Activated CD4-positive, alpha-beta T cell treated with anti-CD3 and anti-CD28 coated beads, Interleukin-2, amount 50 U/mL, for 16 hours (primary cell): ENCODE measurements around the gene UVRAG.

Experiments used
- DNase-seq: peaks from one replicate; pipeline ENCODE4 v3.0.0-alpha.2; 2020

UVRAG gene

DNA sequence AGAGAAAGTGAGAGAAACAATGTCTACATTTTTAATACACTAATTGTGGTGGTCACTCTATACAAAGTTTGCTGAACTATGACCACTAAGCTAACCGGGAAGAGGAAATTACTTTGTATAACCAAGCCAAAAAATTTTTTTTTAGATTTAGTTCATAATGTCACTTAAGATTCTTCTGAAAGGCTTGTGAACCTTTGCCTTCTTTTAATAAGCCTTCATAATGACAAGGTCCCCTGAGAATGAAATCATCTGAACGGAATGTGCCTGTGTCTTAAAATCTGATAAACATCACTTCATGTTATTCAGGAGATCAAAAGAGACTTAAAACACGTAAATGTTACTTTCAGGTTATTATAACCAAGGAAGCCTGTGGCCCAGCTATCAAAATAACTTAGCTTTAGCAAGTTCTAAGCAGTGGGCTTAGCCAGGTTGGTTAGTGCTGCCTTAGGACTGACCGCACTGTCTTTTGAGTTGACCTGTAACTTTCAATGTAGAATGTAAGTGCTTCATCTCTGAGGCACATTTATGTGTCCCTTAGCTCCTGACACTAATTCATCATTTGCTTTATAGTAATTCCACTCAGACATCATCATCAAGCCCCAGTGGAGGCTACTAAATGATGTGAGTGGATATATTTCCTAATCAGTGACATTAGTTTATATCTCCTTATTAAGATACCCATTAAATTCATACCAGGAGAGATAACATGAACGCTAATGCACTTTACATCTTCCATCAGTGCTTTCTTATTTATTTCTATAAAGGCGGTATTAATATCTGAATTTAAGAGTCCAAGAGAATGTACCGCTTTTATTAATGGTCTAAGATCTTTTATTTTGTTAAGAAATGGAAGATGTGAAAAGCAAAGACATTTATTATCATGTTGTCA lies 268.8 kb downstream of the UVRAG start:
- DNase-seq = no peak

DNA sequence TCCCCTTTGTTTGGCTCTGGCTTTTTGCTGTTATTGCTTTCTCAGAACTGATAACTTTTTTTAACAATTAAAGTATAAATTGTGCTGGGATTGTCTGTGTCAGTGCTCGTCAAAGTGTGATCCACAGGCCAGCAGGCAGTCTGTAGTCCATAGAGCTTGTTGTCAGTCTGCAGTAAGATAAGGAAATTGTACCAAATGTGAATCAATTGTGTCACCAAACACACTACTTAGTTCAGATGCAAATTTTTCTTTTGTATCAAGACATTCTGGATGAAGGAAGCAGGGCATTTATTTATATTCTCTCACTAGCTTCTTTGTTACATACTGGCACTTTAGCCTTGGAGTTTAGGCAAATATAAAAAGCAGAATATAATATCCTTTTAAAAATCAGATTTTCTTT lies 270.3 kb downstream of the UVRAG start:
- DNase-seq = no peak

DNA sequence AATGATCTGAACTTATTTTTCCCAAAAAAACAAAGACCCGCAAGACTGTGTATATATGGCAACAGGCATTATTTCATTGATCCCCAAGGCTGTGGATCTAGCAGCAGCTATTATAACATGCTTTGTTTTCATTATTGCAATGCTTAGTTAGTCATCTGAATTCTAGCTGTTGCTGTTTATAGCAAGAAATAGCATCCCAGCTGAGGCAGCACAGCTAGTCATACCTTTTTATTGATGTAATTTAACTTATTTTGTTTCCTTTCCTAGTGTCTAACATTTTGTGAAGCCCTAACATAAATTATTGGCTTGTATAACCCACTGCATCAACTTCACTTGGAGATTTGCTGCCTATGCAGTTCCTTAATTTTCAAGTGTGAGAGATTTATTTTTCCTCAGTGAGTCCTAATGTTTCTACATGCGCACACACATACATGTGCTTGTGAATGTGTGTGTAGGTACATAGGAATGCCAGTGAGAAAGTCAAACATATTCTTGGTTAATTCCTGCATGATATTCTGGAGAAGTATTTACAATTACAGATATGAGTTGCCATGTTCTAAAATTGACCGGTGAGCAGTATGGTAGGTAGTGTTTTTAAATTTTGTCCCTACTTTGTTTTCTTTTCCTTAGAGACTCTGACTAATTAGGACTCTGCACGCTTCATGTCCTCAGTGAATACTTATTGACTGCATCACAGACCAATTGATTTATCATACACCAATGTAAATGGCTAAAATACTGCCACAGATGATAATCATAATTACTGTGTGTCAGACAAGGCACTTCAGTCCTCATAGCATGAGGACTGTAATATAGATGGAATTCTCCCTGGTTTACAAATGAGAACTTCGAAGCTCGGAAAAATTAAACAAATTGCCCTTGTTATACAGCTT lies 272.0 kb downstream of the UVRAG start:
- no peak for DNase-seq

DNA sequence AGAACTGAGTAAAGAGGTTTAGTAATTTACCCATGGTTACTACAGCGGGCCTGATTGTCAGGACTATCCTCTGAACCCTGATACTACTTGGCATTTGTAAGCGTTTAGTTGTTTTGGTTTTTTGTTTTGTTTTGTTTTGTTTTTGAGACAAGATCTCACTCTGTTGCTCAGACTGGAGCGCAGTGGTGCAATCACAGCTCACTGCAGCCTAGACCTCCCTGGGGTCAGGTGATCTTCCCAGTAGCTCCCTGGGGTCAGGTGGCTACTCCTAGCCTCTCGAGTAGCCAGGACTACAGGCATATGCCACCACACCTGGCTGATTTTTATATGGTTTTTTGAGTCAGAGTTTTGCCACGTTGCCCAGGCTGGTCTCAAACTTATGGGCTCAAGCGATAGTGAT lies 272.7 kb downstream of the UVRAG start:
- DNase-seq = no peak

DNA sequence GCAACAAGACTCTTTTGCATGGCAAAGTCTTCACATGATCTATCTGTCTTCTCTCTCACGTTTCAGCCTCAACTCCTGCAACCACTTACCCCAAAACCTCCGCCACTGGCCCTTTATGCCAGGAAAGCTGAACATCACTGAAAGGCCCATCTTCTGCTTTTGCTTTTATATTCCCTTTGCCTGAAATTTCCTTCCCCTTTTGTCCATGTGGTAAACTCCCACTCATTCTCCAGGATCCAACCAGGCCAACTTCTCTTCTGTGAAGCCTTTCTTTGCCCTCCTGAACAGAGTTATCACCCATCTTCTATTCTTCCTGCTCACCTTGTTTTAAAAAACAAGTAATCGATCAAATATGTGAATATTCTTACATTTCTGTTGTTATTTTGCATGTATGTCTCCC lies 273.5 kb downstream of the UVRAG start:
- no peak for DNase-seq

DNA sequence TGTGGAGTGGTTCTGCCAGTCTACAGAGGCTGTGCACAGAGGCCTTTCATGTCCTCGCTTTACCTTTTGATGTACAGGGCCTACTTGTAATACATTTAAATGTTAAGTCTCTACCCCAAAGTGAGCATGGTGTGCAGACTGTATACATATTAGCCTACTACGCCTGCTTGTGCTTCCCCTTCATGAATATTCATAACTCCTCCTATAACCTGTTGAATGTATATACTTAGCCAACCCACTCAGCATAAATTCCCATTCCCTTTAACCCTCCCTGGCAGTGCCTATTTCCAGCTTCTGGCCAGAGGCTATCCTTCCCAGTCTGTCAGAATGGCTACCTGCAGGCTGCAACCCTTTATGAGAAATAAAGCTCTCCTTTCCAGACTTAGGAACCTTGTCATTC lies 275.2 kb downstream of the UVRAG start:
- DNase-seq = no peak

DNA sequence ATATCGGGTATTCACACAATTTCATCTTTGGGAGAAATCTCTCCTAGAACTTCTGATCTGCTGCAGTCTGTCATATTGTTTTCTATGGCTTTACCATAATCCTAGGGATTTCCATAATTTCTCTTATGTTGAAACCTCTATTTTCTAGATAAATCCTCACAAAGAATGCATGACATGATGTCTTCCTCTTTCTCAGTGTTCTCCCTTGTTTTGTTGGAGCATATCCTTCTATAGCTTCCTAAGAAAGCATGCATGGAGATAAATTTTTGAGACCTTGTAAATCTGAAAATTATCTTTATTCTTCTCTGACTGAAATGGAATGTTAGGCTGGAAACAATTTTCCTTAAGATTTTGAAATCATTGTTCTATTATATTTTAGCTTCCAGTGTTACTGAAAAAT lies 275.8 kb downstream of the UVRAG start:
- DNase-seq = no peak

DNA sequence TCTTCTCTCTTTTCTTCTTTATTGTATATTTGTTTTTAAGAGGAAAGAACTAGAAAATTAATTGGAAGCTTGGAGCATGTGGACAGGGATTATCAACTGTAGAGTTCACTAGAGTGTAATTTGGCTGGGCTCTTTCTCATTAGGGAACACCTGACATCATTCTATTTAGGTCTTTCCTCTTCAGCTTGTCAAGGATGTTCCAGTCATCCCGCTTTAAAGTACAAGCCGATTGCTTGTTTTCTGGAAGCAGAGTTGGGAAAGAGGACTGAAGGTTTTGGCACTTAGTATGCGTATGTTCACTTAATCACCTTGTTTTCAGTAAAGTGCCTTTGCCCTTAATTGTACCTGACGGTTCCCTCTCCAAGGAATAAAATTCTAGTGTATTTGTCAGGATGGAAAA lies 279.7 kb downstream of the UVRAG start:
- DNase-seq = no peak

DNA sequence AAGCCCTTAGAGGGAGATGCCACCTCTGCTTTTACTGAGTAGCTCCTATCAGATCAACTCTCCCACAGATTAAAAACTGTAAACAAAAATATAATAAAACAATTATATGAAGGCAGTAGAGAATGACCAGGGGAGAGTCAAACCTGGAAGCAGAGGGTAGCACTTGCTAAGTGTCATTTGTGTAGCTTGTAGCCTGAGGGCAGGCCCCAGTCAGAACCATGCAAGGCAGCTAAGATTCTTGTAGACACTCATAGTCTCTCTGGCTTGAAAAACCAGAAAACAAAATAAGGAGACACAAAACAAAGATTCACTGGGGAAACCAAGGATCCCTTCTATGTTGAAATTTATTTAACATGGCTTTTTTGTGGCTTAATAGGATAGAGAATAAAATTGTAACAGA lies 280.9 kb downstream of the UVRAG start:
- DNase-seq = no peak

DNA sequence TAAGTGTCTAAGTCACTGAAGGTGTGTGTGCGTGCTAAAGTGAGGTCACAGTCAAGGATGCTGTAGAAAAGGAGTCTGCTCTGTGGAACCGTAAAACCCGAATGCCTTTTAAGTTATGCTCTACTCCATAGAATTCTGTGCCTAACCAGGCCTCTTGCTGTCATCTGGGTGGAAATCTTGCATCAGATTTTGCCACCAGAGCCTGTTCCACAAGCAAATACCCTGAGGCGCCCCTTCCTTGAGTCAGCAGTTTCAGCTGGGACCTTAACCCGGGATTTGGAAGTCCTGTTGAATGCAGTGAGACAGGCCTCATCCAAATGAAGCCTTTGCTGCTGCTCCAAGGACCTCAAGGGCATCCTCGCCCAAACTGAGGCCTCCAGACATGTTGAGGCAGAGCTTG lies 281.5 kb downstream of the UVRAG start:
- no peak for DNase-seq

DNA sequence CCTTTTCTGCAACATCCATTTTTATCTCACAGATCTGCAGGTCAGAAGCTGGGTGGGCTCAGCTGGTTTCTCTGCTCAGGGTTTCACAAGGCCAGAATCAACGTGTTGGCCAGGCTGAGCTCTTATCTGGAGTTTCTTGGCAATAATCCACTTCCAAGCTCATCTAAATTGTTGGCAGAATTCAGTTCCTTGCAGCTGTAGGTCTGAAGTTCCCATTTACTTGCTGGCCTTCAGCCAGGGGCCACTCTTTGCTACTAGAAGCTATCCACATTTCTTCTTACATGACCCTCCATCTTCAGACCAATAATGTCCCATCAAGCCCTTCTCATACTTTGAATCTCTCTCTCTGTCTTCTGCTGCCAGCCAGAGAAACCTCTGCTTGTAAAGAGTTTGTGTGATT lies 287.8 kb downstream of the UVRAG start:
- DNase-seq = no peak

DNA sequence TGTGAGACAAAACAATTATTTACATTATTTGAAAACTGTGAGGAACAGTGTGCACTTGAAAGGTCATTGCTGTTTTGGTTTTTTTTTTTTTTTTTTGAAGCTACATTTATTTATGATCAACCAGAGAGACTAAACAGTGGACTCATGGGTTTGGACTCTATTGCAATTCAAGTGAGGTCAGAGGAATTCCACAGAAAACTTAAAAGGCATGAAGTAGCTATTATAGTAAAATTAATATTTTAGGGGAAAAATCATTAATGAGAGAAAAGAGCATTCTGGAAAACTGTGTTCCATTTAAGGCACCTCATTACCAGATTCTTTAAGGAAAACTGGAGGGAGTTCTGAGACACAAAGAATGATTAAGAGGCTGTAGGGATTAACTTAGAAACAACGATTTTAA lies 288.4 kb downstream of the UVRAG start:
- DNase-seq = no peak

DNA sequence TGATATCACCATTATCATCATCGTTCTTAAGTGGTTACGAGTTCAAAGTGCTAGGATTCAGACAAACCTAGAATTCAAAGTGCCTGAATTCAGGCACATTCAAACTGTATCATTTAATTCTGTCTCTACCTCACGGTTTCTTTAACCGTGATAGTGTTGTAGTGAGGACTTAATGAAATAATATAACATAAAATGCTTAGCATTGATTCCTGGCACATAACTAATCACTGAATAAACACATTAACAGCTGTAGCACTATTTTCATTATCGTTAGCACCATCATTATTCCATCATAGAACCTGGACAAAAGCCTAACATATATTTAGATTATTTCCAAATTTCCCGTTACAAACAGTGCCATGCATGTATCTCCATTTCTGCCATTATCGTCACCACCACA lies 289.3 kb downstream of the UVRAG start:
- no peak for DNase-seq

DNA sequence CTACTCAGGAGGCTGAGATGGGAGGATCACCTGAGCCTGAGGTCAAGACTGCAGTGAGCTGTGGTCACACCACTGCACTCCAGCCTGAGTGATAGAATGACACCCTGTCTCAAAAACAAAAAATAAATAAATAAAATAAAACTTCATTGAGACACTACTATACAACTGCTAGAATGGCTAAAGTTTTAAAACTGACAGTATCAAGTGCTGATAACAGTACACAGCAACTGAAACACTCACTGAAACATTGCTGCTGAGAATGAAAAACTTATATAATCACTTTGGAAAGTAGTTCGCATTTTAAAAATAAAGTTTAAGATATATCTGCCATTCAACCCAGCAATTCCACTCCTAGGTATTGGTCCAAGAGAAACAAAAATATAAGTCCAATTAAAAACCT lies 290.6 kb downstream of the UVRAG start:
- DNase-seq = no peak

DNA sequence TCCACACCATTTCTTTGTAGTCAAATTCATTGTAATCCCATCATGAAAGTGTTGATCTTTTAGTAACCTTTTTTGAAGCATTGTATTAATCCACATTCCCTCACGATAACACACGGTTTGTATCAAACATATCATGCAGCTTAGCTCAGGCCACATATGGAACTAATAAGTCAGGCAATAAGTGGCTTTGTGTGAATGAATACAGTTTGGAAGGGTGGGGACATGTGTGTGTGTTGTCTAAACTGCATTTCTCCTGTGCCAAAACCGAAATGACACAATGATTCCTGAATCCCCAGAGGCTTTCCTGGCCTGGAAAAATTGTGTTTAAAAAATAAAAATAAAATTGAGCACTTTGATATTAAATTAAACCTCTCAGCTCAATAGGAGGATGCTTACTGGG lies 293.0 kb downstream of the UVRAG start:
- DNase-seq = no peak

DNA sequence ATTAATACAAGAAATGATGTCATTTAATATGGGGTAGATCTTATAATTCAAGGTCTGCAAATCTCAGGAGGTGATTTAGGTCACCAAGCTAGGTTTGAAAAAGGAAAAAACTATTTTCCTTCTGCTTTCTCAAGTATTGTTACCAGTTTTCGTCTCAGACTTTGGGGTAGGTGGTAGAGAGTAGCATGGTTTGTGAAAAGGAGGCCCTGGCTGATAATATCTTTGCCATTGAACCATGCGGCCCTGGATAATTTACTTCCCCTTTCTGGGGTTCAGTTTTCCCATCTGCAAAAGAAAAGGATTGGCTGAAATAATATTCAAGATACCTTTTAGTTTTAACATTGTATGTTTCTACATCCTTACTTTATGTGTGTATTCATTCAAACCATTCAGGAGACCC lies 299.2 kb downstream of the UVRAG start:
- no peak for DNase-seq

DNA sequence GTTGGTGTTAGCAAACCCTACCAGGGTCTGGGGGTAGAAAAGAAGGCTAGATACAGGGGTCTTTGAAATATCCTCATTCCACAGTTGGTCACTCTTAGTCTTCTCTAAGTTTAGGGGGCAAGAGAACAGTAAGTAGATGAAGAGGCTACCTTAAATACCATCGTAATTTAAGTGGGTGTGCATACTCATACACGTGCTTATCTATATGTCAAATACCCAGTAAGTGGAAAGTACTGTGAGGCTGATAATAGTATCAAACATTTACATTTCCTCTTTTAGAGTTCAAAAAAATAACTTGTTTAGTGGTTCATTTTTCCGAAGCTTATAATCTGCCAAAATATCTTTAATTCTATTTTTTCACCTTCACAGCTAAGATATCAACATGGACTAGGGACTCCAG lies 300.5 kb downstream of the UVRAG start:
- DNase-seq = no peak

DNA sequence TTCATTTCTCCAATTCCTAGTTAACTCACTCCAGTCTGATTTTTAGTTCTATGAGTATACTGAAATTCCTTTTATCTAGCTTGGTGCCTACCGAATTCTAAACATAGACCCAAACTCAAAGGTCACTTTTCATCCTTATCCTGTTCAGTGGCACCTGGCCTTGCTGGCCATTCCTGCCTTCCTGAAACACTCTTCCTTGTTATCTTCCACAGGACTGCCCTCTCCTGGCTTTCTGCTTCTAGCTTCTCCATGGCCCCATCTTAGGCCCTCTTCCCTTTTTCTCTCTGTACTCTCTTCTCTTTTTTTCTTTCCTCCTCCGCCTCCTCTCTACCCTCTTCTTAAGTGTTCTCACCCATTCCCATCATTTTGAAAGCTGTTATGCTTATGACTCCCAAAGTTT lies 304.0 kb downstream of the UVRAG start:
- DNase-seq = no peak

DNA sequence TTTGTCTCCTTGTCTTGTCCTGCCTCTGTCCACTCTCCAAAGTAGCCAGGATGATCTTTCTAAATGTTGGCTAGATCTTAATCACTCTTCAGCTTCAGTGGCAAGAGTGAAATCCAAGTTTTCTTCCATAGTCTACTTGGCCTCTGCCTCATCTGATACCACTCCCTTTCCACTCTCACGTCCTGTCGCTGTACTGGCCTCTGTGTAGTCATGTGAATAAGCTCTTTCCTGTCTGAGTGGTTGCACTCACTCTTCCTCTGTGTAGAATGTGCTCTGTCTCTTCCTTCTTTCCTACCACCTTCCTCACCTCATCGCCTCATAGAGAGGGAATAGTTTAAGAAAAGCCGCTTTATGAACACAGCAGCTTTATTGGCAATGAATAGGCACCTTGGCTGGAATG lies 304.8 kb downstream of the UVRAG start:
- no peak for DNase-seq

DNA sequence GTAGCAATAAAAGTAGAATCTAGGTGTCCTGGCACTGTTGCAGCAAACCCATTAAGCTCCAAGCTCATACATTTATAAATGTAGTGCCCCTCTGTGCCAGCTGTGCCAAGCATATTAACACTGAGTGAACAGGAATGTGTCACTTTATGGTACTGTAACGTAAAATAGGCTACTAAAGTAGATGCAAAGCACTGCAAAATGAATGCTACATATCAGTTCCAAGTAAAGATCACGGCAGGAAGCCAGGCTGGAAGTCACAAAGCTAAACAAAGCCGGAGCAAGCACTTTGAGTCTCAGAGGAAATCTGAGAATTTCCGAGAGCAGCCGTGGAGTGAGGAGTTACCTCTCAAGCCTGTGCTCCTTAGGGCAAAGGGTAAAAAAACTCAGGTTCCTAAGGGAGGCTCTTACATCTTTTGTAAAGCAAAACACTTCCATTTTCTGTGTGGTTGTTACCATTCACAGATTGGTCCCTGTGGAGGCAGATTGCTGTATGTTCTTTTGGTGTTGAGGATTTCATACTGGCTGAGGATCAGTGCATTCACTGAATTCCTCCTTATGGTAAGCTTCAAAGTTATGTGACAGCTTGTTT lies 305.6 kb downstream of the UVRAG start:
- no peak for DNase-seq

DNA sequence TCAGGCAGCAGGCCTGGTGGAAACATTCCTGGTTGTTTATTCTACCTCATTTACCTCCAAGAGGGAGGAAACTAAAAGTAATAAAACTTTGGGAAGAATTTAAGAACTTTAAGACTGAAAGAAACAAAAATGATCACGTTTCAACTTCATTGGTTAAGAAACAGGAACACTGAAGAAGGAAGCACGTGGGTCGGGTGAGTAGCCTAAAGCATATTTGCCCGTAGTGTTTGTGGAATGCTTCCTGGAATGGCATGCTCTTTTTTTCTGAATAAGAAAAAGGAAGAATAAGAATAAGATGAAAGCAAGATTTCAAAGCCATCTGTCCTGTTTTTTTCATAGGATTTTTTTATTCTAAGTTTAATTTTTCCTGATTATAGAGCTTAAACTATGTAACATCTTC lies 308.2 kb downstream of the UVRAG start:
- no peak for DNase-seq

DNA sequence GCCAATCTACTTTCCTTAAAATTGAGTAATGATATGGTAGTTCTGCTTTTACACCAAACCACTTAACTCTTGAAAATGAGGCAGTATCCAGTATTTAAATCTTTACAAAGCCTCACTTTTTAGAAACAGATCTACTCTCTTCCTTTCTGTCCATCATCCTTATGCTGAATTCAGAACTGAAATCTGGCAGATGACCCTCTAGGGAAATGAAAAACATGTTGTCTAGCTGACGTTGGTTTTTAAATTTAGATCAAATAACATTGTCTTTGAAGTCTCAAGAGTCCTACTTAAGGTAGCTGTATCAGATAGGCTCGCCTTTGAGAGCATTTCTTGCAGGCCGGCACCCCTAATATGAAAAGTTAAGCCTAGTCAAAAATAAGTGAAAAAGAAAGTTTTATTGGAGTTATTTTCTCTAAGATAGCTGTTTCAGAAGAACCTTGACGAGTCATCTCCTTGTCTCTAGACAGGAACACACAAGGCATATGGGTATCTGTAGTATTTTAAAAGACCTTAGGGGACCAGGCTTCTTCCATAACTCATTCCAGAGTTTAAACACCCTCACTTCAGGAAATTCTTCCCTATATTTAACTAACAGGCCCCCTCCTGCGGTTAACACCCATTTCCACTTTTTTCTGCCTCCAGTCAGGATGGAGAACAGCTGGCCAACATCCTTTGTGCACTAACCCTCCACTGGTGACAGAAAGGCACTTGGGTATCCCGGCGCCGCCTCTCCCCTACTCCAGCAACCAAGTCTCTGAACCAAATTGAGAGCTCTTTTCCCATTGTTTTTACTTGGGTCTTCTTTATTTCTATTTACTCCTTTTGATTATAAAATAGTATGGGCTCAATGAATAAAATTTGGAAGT lies 310.1 kb downstream of the UVRAG start:
- DNase-seq = no peak

DNA sequence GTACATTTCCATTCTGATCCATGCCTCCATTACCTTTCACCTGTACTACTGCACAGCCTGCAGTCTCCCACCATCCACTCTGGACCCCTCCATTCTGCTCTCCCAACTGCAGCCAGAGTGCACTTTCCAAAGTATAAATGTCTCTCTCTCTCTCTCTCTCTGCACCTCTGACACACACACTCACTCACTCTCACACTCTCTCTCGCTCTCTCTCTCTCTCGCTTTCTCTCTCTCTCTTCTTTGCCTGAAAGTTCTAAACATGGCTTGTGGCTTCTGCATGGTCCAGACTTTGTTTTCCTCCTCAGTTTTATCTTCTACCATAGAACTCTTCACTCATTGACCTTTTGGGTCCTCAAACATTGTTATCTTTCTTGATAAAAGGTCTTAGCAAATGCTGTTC lies 314.7 kb downstream of the UVRAG start:
- DNase-seq = no peak
